ENCODE data around the gene BRD1. TPM values are rescaled to one million over a fixed set of nuclear protein-coding genes. Genes with fewer than 3 reads are reported as not detected.

Gene BRD1
- total RNA-seq, 1 experiment from 2014 or later, result 19.1 TPM

- no peaks in the 10 kb centered on the region for H3K9me3 ChIP-seq (ENCODE audit: low read length)
- H3K4me2 ChIP-seq (ENCODE audit: low read length), result no peak overlapping the region
Observed at GRCh38 chr22:49803737-49804375, 23.8 kb downstream of the BRD1 start.

GRCh38 chr22:49803134-49803533, 24.5 kb downstream of the BRD1 start:
- H3K9me2 ChIP-seq (replicated peaks; ENCODE audit: low read length), result no peaks in the 10 kb centered on the region
- no peak overlapping the region for H3K9ac ChIP-seq (ENCODE audit: low read length)
- H3K4me2 ChIP-seq (ENCODE audit: low read length), result no peak overlapping the region
- H2AFZ ChIP-seq (ENCODE audit: low read length), result no peak overlapping the region
- peaks cover 5% of the 10 kb centered on the region; the same call in 1 of the 2 replicates for H3K36me3 ChIP-seq (ENCODE audit: low read depth, low read length)
- TF ChIP-seq CTCF (conservative IDR thresholded peaks at IDR 0.05; ENCODE audit: low read depth, low read length) (no peak), EZH2phosphoT487 (IDR thresholded peaks at IDR 0.05; ENCODE audit: borderline replicate concordance, low read length) (no peak), EZH2 (IDR thresholded peaks at IDR 0.05; ENCODE audit: low read length, unreplicated experiment) (no peak)
- BruUV-seq (replicated peaks), result no TSS peak
- intact Hi-C loops (cut with micrococcal nuclease), result no loop called here
- H3K27ac ChIP-seq (ENCODE audit: low read length), result no peak overlapping the region
- no peaks in the 10 kb centered on the region for H3K9me3 ChIP-seq (ENCODE audit: low read length)
- H3K4me3 ChIP-seq (ENCODE audit: low read length), result no peak overlapping the region
- H3K79me2 ChIP-seq (ENCODE audit: low read length), result peaks cover 87% of the 10 kb centered on the region
- CTCF ChIA-PET, result no interaction called here
- peaks cover 14% of the 10 kb centered on the region; the same call in 1 of the 2 replicates for H4K20me1 ChIP-seq (ENCODE audit: low read length)
- H3K27me3 ChIP-seq (ENCODE audit: low read length), result no peaks in the 10 kb centered on the region
- no peaks in the 10 kb centered on the region for H3F3A ChIP-seq (ENCODE audit: low read length, unreplicated experiment)
- DNase-seq (no peak), ATAC-seq (no peak)
- H3K4me1 ChIP-seq (ENCODE audit: insufficient read depth, low read length), result no peaks in the 10 kb centered on the region
- POLR2A ChIA-PET (ENCODE audit: unreplicated experiment), result no interaction called here

More at GRCh38 chr22:49803737-49804375, 23.8 kb downstream of the BRD1 start:
- no peak for TF ChIP-seq CTCF (conservative IDR thresholded peaks at IDR 0.05; ENCODE audit: low read depth, low read length)
- no peak for TF ChIP-seq EZH2 (IDR thresholded peaks at IDR 0.05; ENCODE audit: low read length, unreplicated experiment)
- no peak for TF ChIP-seq EZH2phosphoT487 (IDR thresholded peaks at IDR 0.05; ENCODE audit: borderline replicate concordance, low read length)
- Histone ChIP-seq H3F3A (ENCODE audit: low read length, unreplicated experiment) (no peaks in the 10 kb centered on the region), H3K4me1 (ENCODE audit: insufficient read depth, low read length) (no peaks in the 10 kb centered on the region), H3K36me3 (ENCODE audit: low read depth, low read length) (peaks cover 5% of the 10 kb centered on the region; the same call in 1 of the 2 replicates), H3K27me3 (ENCODE audit: low read length) (no peaks in the 10 kb centered on the region), H2AFZ (ENCODE audit: low read length) (no peak overlapping the region), H4K20me1 (ENCODE audit: low read length) (peaks cover 21% of the 10 kb centered on the region; the same call in 1 of the 2 replicates), H3K79me2 (ENCODE audit: low read length) (peaks cover 94% of the 10 kb centered on the region), H3K27ac (ENCODE audit: low read length) (no peak overlapping the region), H3K9me2 (replicated peaks; ENCODE audit: low read length) (no peaks in the 10 kb centered on the region), H3K9ac (ENCODE audit: low read length) (no peak overlapping the region), H3K4me3 (ENCODE audit: low read length) (no peak overlapping the region)
- DNase-seq (no peak), ATAC-seq (no peak)
- ChIA-PET CTCF (no interaction called here), POLR2A (ENCODE audit: unreplicated experiment) (no interaction called here)
- BruUV-seq (replicated peaks), result no TSS peak
- intact Hi-C loops (cut with micrococcal nuclease), result no loop called here

- H3K9me2 ChIP-seq (replicated peaks; ENCODE audit: low read length), result no peaks in the 10 kb centered on the region
- H3K27me3 ChIP-seq (ENCODE audit: low read length), result no peaks in the 10 kb centered on the region
- ATAC-seq (no peak), DNase-seq (no peak)
- no peak overlapping the region for H2AFZ ChIP-seq (ENCODE audit: low read length)
- no peaks in the 10 kb centered on the region for H3K4me1 ChIP-seq (ENCODE audit: insufficient read depth, low read length)
- peaks cover 71% of the 10 kb centered on the region for H3K79me2 ChIP-seq (ENCODE audit: low read length)
- peaks cover 3% of the 10 kb centered on the region; the same call in 1 of the 2 replicates for H3K36me3 ChIP-seq (ENCODE audit: low read depth, low read length)
- no TSS peak for BruUV-seq (replicated peaks)
- H3K4me3 ChIP-seq (ENCODE audit: low read length), result no peak overlapping the region
- intact Hi-C loops (cut with micrococcal nuclease), result no loop called here
- no peak overlapping the region for H3K27ac ChIP-seq (ENCODE audit: low read length)
- no peak for TF ChIP-seq EZH2phosphoT487 (IDR thresholded peaks at IDR 0.05; ENCODE audit: borderline replicate concordance, low read length)
- peaks cover 10% of the 10 kb centered on the region; the same call in 1 of the 2 replicates for H4K20me1 ChIP-seq (ENCODE audit: low read length)
- no peak overlapping the region for H3K9ac ChIP-seq (ENCODE audit: low read length)
- POLR2A ChIA-PET (ENCODE audit: unreplicated experiment), result no interaction called here
- no peaks in the 10 kb centered on the region for H3K9me3 ChIP-seq (ENCODE audit: low read length)
- H3F3A ChIP-seq (ENCODE audit: low read length, unreplicated experiment), result no peaks in the 10 kb centered on the region
- no peak overlapping the region for H3K4me2 ChIP-seq (ENCODE audit: low read length)
- CTCF ChIA-PET, result no interaction called here
Observed at GRCh38 chr22:49801391-49802060, 26.1 kb downstream of the BRD1 start.
